Brain microvascular endothelial cell (primary cell): ENCODE data around the gene HOMER3.
"Not testable (repeated sequence)": the region's sequence is repeated elsewhere in the genome, so short reads cannot be mapped to it uniquely, and the experiment has no call there.

ENCODE experiments used
- DNase-seq: peaks from one replicate; pipeline ENCODE4 v3.0.0-alpha.2; 2020
- H3K27ac ChIP-seq: fragments of 250-450 bp; sonication (Bioruptor Pico); 2 replicates; pipeline ENCODE4 v1.5.1; 2020; ENCODE audit warnings: mild to moderate bottlenecking, moderate library complexity
- H3K27me3 ChIP-seq: fragments of 250-450 bp; sonication (Bioruptor Pico); replicated peaks from 2 replicates; pipeline ENCODE4 v1.5.1; 2020; ENCODE audit warnings: mild to moderate bottlenecking
- H3K36me3 ChIP-seq: fragments of 250-450 bp; sonication (Bioruptor Pico); replicated peaks from 2 replicates; pipeline ENCODE4 v1.5.1; 2020; ENCODE audit warnings: mild to moderate bottlenecking
- H3K4me3 ChIP-seq: 2 replicates; pipeline ENCODE4 v1.5.1; 2011; ENCODE audit warnings: low read depth, mild to moderate bottlenecking, control low read depth, low read length, moderate library complexity
- CTCF ChIP-seq: IDR thresholded peaks from 2 replicates; pipeline ENCODE4 v1.5.1; 2011; ENCODE audit warnings: low read depth, mild to moderate bottlenecking, moderate library complexity, low read length, control low read depth, inconsistent platforms; ENCODE audit errors: missing control alignments
- in situ Hi-C: cut with HindIII; loops from 2 replicates; pipeline ENCODE4 v1.10.0; 2017; ENCODE audit warnings: low sequenced_read_pairs, low pct_ligation_motif_present

HOMER3 gene

GRCh38 chr19:18905058-18905456, 36.0 kb downstream of the HOMER3 start:
- in situ Hi-C loops: no loop called here
- H3K36me3 ChIP-seq: peaks cover 73% of the 10 kb centered on the region
- H3K27me3 ChIP-seq: no peaks in the 10 kb centered on the region
- no peak overlapping the region for H3K4me3 ChIP-seq
- no peak overlapping the region for H3K27ac ChIP-seq
- no peak for TF ChIP-seq CTCF
- DNase-seq: no peak

GRCh38 chr19:18904334-18905057, 36.5 kb downstream of the HOMER3 start:
- Histone ChIP-seq H3K27ac (no peak overlapping the region), H3K36me3 (peaks cover 74% of the 10 kb centered on the region), H3K4me3 (no peak overlapping the region), H3K27me3 (no peaks in the 10 kb centered on the region)
- in situ Hi-C loops: no loop called here
- no peak for DNase-seq
- TF ChIP-seq CTCF: no peak

GRCh38 chr19:18903156-18904037, 37.6 kb downstream of the HOMER3 start:
- Histone ChIP-seq H3K27me3 (no peaks in the 10 kb centered on the region), H3K27ac (no peak overlapping the region), H3K36me3 (peaks cover 74% of the 10 kb centered on the region), H3K4me3 (no peak overlapping the region)
- no peak for DNase-seq
- TF ChIP-seq CTCF: no peak
- in situ Hi-C loops: no loop called here

- H3K4me3 ChIP-seq, H3K27ac ChIP-seq, H3K27me3 ChIP-seq, in situ Hi-C loops, DNase-seq: not testable (repeated sequence)
- peaks cover 67% of the 10 kb centered on the region for H3K36me3 ChIP-seq
Observed at GRCh38 chr19:18902519-18902918, 38.5 kb downstream of the HOMER3 start.

- no peak overlapping the region for H3K4me3 ChIP-seq
- peaks cover 58% of the 10 kb centered on the region for H3K36me3 ChIP-seq
- no peak for TF ChIP-seq CTCF
- H3K27ac ChIP-seq: no peak overlapping the region
- in situ Hi-C loops: no loop called here
- no peak for DNase-seq
- no peaks in the 10 kb centered on the region for H3K27me3 ChIP-seq
Observed at GRCh38 chr19:18901491-18901890, 39.5 kb downstream of the HOMER3 start.

- DNase-seq: no peak
- Histone ChIP-seq H3K36me3 (peaks cover 52% of the 10 kb centered on the region), H3K4me3 (no peak overlapping the region)
Observed at GRCh38 chr19:18900700-18901481, 40.1 kb downstream of the HOMER3 start.

More at GRCh38 chr19:18900700-18901481, 40.1 kb downstream of the HOMER3 start:
- H3K27ac ChIP-seq: no peak overlapping the region
- in situ Hi-C loops: no loop called here
- H3K27me3 ChIP-seq: no peaks in the 10 kb centered on the region
- no peak for TF ChIP-seq CTCF
